Erythroblast (primary cell): ENCODE measurements around the gene CCDC159.

ENCODE experiments used
- GATA1 ChIP-seq: IDR thresholded peaks from 2 replicates; pipeline ENCODE4 v1.6.1; 2011; ENCODE audit warnings: low read depth, mild to moderate bottlenecking, control low read depth, low read length, moderate library complexity
- POLR2A ChIP-seq: IDR thresholded peaks from 2 replicates; pipeline ENCODE4 v1.6.1; 2011; ENCODE audit warnings: mild to moderate bottlenecking, low read length

DNA sequence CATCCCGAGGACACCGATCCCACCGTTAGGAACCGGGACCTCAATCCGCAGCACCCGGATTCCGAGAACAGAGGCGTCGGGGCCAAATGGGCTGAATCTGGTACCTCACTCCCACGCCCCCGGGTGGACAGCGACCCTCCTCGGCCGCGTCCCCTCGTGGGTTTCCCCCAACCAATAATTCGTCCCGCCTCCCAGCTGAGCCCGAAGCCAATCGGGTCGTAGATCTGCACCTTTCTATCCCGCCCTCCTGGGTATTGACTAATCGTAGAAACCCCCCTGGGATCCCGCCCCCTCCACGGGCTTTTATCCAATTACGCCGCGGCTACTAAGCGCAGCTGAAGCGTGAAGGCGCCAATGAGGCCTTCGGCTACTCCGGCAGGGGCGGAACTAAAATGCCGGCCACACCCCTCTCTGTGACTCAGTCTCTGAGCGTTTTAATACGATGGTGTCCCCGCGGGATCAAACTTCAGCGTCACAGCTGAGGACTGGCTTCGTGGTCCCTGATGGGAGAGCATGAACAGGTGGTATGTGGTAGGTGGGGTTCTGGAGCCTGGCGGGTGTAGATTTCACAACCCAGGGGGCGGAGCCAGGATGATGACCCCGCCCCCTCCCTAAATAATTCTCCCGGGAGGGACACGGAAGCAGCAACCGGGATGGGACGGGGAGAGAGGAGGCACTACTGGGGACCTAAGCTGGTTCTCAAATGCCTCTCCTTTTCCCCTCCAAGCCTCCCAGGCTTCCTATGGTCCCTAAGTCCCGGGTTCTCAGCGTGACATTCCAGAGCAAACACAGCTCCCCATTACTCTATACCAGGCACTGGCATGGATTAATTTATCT lies at the start of gene CCDC159, which contains the start of gene TMEM205:
- TF ChIP-seq POLR2A (peak; percentile 51), GATA1 (no peak)
